HCT116 (cell line): ENCODE measurements around the gene ULBP1. TPM values are rescaled to one million over a fixed set of nuclear protein-coding genes. Genes with fewer than 3 reads are reported as not detected.
"Not testable (repeated sequence)": the region's sequence is repeated elsewhere in the genome, so short reads cannot be mapped to it uniquely, and the experiment has no call there.

Source experiments
- ATAC-seq: fragments of 200-7000 bp; cut with Tn5 transposase; 2 replicates; pipeline ENCODE4 v1.9.1; 2020; ENCODE audit warnings: mild to moderate bottlenecking, moderate library complexity
- BruUV-seq: library from RNA; stranded (reverse); fragments of 400-500 nt; replicated peaks from 2 replicates; lab custom pipeline; 2021; lab: Mats Ljungman, UMichigan
- CTCF ChIA-PET: fragments of 300-600 bp; sonication (Branson Sonifier 250); formaldehyde crosslinking; loops from one replicate; lab custom pipeline; 2021; ENCODE audit warnings: antibody characterized with exemption; lab: Charles Lee
- POLR2A ChIA-PET: fragments of 300-600, 350-600 bp; sonication (Branson Sonifier 250); formaldehyde crosslinking; loops from one replicate; lab custom pipeline; 2021; ENCODE audit warnings: antibody characterized with exemption; lab: Charles Lee
- RAD21 ChIA-PET, 2 experiments: fragments of 300-600 bp; sonication (Branson Sonifier 250); formaldehyde crosslinking; loops; one replicate each; lab custom pipeline; 2023; ENCODE audit warnings: low total read pairs in 2 of 2; ENCODE audit not compliant: uncharacterized antibody in 2 of 2, unreplicated experiment in 2 of 2, low non-redundant PET in 1 of 2; lab: Charles Lee
- DNase-seq: peaks from one replicate; pipeline ENCODE4 v3.0.0-alpha.2; 2010; ENCODE audit warnings: low read depth, low spot score
- H2AFZ ChIP-seq: fragments of 200-600 bp; shearing (Covaris generic), sonication (generic); 2 replicates; pipeline ENCODE4 v1.6.1; 2017; ENCODE audit warnings: low read depth, mixed run types, mixed read lengths, antibody characterized with exemption, low read length; ENCODE audit not compliant: poor library complexity, severe bottlenecking
- H3K27ac ChIP-seq: 2 replicates; pipeline ENCODE4 v1.5.1; 2012; ENCODE audit warnings: low read depth, low read length
- H3K27me3 ChIP-seq: fragments of 200-600 bp; sonication (generic); 2 replicates; pipeline ENCODE4 v1.6.1; 2016; ENCODE audit warnings: mixed run types, low read length, mixed read lengths; ENCODE audit not compliant: insufficient read depth
- H3K36me3 ChIP-seq, 2 experiments: fragments of 200-500 bp in 1 of 2; fragments of 200-600 bp in 1 of 2; sonication (Bioruptor generic) in 1 of 2; sonication (generic) in 1 of 2; 2 replicates each; pipeline versions ENCODE4 v1.5.1 to v1.6.1; 2014 to 2016; ENCODE audit warnings: low read length in 2 of 2, inconsistent platforms in 1 of 2, mixed read lengths in 1 of 2, mixed run types in 1 of 2; ENCODE audit not compliant: insufficient read depth in 2 of 2, control insufficient read depth in 1 of 2
- H3K4me1 ChIP-seq, 2 experiments: fragments of 200-600 bp in 1 of 2; sonication (generic) in 1 of 2; 2 replicates each; pipeline versions ENCODE4 v1.5.1 to v1.6.1; 2012 to 2017; ENCODE audit warnings: low read length in 2 of 2, inconsistent platforms in 1 of 2, mild to moderate bottlenecking in 1 of 2, mixed read lengths in 1 of 2, mixed run types in 1 of 2, moderate library complexity in 1 of 2; ENCODE audit not compliant: insufficient read depth in 2 of 2, control insufficient read depth in 1 of 2
- H3K4me2 ChIP-seq: fragments of 200-600 bp; sonication (generic); 2 replicates; pipeline ENCODE4 v1.6.1; 2017; ENCODE audit warnings: mixed run types, low read length, mixed read lengths
- H3K4me3 ChIP-seq, 2 experiments: fragments of 200-600 bp in 1 of 2; sonication (generic) in 1 of 2; replicated peaks in 1 of 2; 2 replicates each; pipeline ENCODE4 v1.5.1; 2011 to 2016; ENCODE audit warnings: low read length in 2 of 2, control low read depth in 1 of 2, low read depth in 1 of 2, mild to moderate bottlenecking in 1 of 2, mixed read lengths in 1 of 2, mixed run types in 1 of 2
- H3K79me2 ChIP-seq: fragments of 200-600 bp; sonication (generic); 2 replicates; pipeline ENCODE4 v1.6.1; 2017; ENCODE audit warnings: mild to moderate bottlenecking, mixed run types, low read length, moderate library complexity, mixed read lengths; ENCODE audit not compliant: insufficient read depth
- H3K9ac ChIP-seq: fragments of 200-600 bp; sonication (generic); 2 replicates; pipeline ENCODE4 v1.6.1; 2016; ENCODE audit warnings: low read length, mixed read lengths
- H3K9me2 ChIP-seq: fragments of 200-600 bp; sonication (generic), shearing (Covaris generic); 2 replicates; pipeline ENCODE4 v1.6.1; 2017; ENCODE audit warnings: mixed run types, mild to moderate bottlenecking, moderate library complexity; ENCODE audit not compliant: insufficient read depth
- H3K9me3 ChIP-seq, 2 experiments: fragments of 200-500 bp in 1 of 2; fragments of 200-600 bp in 1 of 2; sonication (Bioruptor generic) in 1 of 2; sonication (generic) in 1 of 2; 2 replicates each; pipeline ENCODE4 v1.6.1; 2014 to 2017; ENCODE audit warnings: low read length in 2 of 2, mixed read lengths in 2 of 2, inconsistent platforms in 1 of 2, low read depth in 1 of 2, mild to moderate bottlenecking in 1 of 2, mixed run types in 1 of 2, moderate library complexity in 1 of 2; ENCODE audit not compliant: control insufficient read depth in 1 of 2, insufficient read depth in 1 of 2
- H4K20me1 ChIP-seq: fragments of 200-600 bp; sonication (generic), shearing (Covaris generic); 2 replicates; pipeline ENCODE4 v1.6.1; 2017; ENCODE audit warnings: mixed run types, mild to moderate bottlenecking, moderate library complexity; ENCODE audit not compliant: insufficient read depth
- intact Hi-C: fragments of 100-400 bp; cut with micrococcal nuclease; formaldehyde crosslinking; loops from 2 replicates; pipeline ENCODE4 v1.10.0; 2022
- total RNA-seq: library from RNA; stranded (reverse); gene quantifications from one replicate; pipeline ENCODE4 v1.2.1, GENCODE V29; 2021; ENCODE audit not compliant: unreplicated experiment

Gene ULBP1
- total RNA-seq, 1 experiment from 2014 or later: 12.4 TPM

DNA sequence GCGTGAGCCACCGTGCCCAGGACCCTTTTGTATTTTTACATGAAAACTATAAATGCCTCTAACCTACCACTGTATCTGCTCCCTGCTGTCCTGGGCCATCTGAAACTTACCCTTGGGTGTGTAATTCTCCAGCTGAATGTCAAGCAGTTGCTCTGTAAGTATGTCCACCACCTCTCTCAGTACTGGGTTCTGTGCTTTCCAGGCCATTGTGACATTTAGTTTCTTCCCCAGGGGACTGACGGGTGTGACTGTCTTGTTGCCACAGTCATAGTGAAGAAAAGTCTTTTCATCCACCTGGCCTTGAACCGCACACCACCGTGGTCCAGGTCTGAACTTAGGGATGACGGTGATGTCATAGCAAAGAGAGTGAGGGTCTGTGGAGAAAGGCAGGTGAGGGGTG is 58.1 kb downstream of the ULBP1 start:
- H3K9me2 ChIP-seq, DNase-seq, RAD21 ChIA-PET, H3K27ac ChIP-seq, H2AFZ ChIP-seq, H3K79me2 ChIP-seq, POLR2A ChIA-PET, H3K27me3 ChIP-seq, intact Hi-C loops, H3K4me3 ChIP-seq, BruUV-seq, H3K4me2 ChIP-seq, H3K9me3 ChIP-seq, H3K9ac ChIP-seq, CTCF ChIA-PET, H3K36me3 ChIP-seq, H4K20me1 ChIP-seq, ATAC-seq: not testable (repeated sequence)
- H3K4me1 ChIP-seq: peaks cover 21 to 28% of the 10 kb centered on the region in 2 experiments

Other genes with a start within 250 kb of the ULBP1 start
- 21.6 TPM for gene LATS1, start 245.8 kb upstream of the ULBP1 start, total RNA-seq
- 51.0 TPM for gene NUP43, start 217.4 kb upstream of the ULBP1 start, total RNA-seq
- gene PCMT1, start 214.2 kb upstream of the ULBP1 start, total RNA-seq: 86.9 TPM
- 27.8 TPM for gene LRP11, start 99.6 kb upstream of the ULBP1 start, total RNA-seq
- 3.9 TPM for gene RAET1E, start 65.8 kb upstream of the ULBP1 start, total RNA-seq
- gene RAET1G, start 40.8 kb upstream of the ULBP1 start, total RNA-seq: 0.37 TPM
- gene ULBP2, start 21.9 kb upstream of the ULBP1 start, total RNA-seq: 10.2 TPM
- 1.5 TPM for gene RAET1L, start 61.6 kb downstream of the ULBP1 start, total RNA-seq
- gene ULBP3, start 105.2 kb downstream of the ULBP1 start, total RNA-seq: 18.4 TPM
- gene PPP1R14C, start 179.1 kb downstream of the ULBP1 start, total RNA-seq: 7.8 TPM